Transverse colon (tissue), 4 donors: ENCODE measurements around the gene PRKCE. TPM values are rescaled to one million over a fixed set of nuclear protein-coding genes. Genes with fewer than 3 reads are reported as not detected.

Source experiments
- DNase-seq: peaks from one replicate; pipeline ENCODE4 v3.0.0-alpha.2; 2019
- H3K27ac ChIP-seq, 4 donors: fragments of 200-600 bp; sonication (generic); 2 replicates each; pipeline ENCODE4 v1.5.1; 2016 to 2018; ENCODE audit warnings: inconsistent platforms in 4 of 4
- H3K27me3 ChIP-seq: fragments of 200-600 bp; sonication (generic); 2 replicates; pipeline ENCODE4 v1.5.1; 2017; ENCODE audit warnings: inconsistent platforms
- H3K36me3 ChIP-seq, 4 donors: fragments of 200-600 bp; sonication (generic); 2 replicates each; pipeline ENCODE4 v1.5.1; 2017 to 2019; ENCODE audit warnings: inconsistent platforms in 4 of 4
- H3K4me1 ChIP-seq, 4 donors: fragments of 200-600 bp; sonication (generic); 2 replicates each; pipeline ENCODE4 v1.5.1; 2017 to 2020; ENCODE audit warnings: inconsistent platforms in 4 of 4
- H3K4me3 ChIP-seq, 4 donors: fragments of 200-600 bp; sonication (generic); 1 replicate in 1 of 4; 2 replicates in 3 of 4; pipeline versions ENCODE4 v1.5.1 to v1.6.1; 2017 to 2019; ENCODE audit warnings: inconsistent platforms in 4 of 4
- H3K9me3 ChIP-seq, 2 donors: fragments of 200-600 bp; sonication (generic); 2 replicates each; pipeline ENCODE4 v1.5.1; 2017 to 2019; ENCODE audit warnings: inconsistent platforms in 2 of 2
- CTCF ChIP-seq, 5 experiments: fragments of 200-600 bp in 3 of 5; fragments of 450-650 bp in 2 of 5; sonication (generic) in 3 of 5; IDR thresholded peaks; 1 replicate in 2 of 5; 2 replicates in 3 of 5; pipeline ENCODE4 v1.5.1; 2016 to 2017; ENCODE audit warnings: antibody characterized with exemption in 5 of 5, inconsistent platforms in 3 of 5, mild to moderate bottlenecking in 2 of 5, moderate library complexity in 1 of 5
- EP300 ChIP-seq: sonication (generic); formaldehyde crosslinking; IDR thresholded peaks from one replicate; pipeline ENCODE4 v1.6.1; 2017; ENCODE audit warnings: antibody characterized with exemption, low read depth
- POLR2A ChIP-seq: fragments of 450-650 bp; IDR thresholded peaks from one replicate; pipeline ENCODE4 v1.6.1; 2016; ENCODE audit warnings: antibody characterized with exemption, mild to moderate bottlenecking, moderate library complexity
- POLR2AphosphoS5 ChIP-seq, 3 donors: sonication (generic); formaldehyde crosslinking; IDR thresholded peaks; one replicate each; pipeline ENCODE4 v1.6.1; 2016; ENCODE audit warnings: antibody characterized with exemption in 3 of 3
- WGBS, 2 donors: methylation state at CpG; one replicate each; pipeline ENCODE4 v1.1.5; 2018; ENCODE audit warnings: low coverage in 1 of 2; 5-methylcytosine and 5-hydroxymethylcytosine counted together
- in situ Hi-C, 4 donors: fragments of 200-750 bp; cut with MboI; loops; one replicate each; pipeline versions ENCODE4 v1.15.0 to v1.15.1; 2017; ENCODE audit warnings: low sequenced_read_pairs in 3 of 4, low pct_ligation_motif_present in 1 of 4, low pct_unique_long_range_greater_than_20kb in 1 of 4
- intact Hi-C: fragments of 100-400 bp; cut with DNase I; formaldehyde crosslinking; loops from one replicate; pipeline ENCODE4 v1.15.1; 2023; ENCODE audit warnings: low total_unique reads
- total RNA-seq, 4 donors: library from RNA; depleted of rRNA; stranded (reverse); fragments of >200 nt; gene quantifications; one replicate each; pipeline ENCODE4 v1.1.0, GENCODE V29; 2016

Gene PRKCE
- total RNA-seq, 4 donors from 2014 or later = 8.6 to 20.6 (median 11.3) TPM

GRCh38 chr2:45994060-45994459 is 342.6 kb downstream of the PRKCE start:
- Histone ChIP-seq H3K4me1 (peaks cover 17 to 39% (median 26%) of the 10 kb centered on the region in 4 donors), H3K4me3 (no peak overlapping the region), H3K9me3 (no peaks in the 10 kb centered on the region), H3K27me3 (no peaks in the 10 kb centered on the region), H3K27ac (no peak overlapping the region), H3K36me3 (no peaks in the 10 kb centered on the region)
- DNase-seq = no peak
- no peak for TF ChIP-seq EP300
- TF ChIP-seq POLR2AphosphoS5 (IDR thresholded peaks at IDR 0.05) = no peak
- TF ChIP-seq CTCF (IDR thresholded peaks at IDR 0.05) = no peak
- no peak for TF ChIP-seq POLR2A
- WGBS, 2 donors = 82% methylated on average over 3 of the region's 3 CpGs; no CpG with 5 or more reads in 1 of the 2 donors
- intact Hi-C loops = loop anchor here (10.0 kb wide), 1 partner anchor 381 kb away; no protein-coding TSS in a partner anchor
- in situ Hi-C loops = loop anchor here in 2 of 4 donors (10.0 to 25.0 kb wide), 2 partner anchors 461 to 643 kb away; no protein-coding TSS in a partner anchor

GRCh38 chr2:46000660-46001059 is 349.2 kb downstream of the PRKCE start:
- TF ChIP-seq POLR2A (no peak), POLR2AphosphoS5 (IDR thresholded peaks at IDR 0.05) (no peak), CTCF (IDR thresholded peaks at IDR 0.05) (no peak), EP300 (no peak)
- Histone ChIP-seq H3K4me3 (no peak overlapping the region), H3K27ac (peak overlapping the region in 3 of 4 donors; percentile 11 to 64 (median 64)), H3K4me1 (peaks cover 5 to 22% (median 10%) of the 10 kb centered on the region in 4 donors), H3K9me3 (no peaks in the 10 kb centered on the region), H3K27me3 (no peaks in the 10 kb centered on the region), H3K36me3 (peaks cover 0 to 8% (median 0%) of the 10 kb centered on the region in 4 donors)
- in situ Hi-C loops (loop anchor here in 2 of 4 donors (25.0 kb wide), 1 partner anchor 362 kb away; no protein-coding TSS in a partner anchor), intact Hi-C loops (no loop called here)
- no peak for DNase-seq
- 80 to 90% methylated on average over 1 to 5 of the region's 5 CpGs for WGBS, 2 donors

- in situ Hi-C loops (loop anchor here in 2 of 4 donors (25.0 kb wide), 1 partner anchor 361 kb away; no protein-coding TSS in a partner anchor), intact Hi-C loops (no loop called here)
- Histone ChIP-seq H3K9me3 (no peaks in the 10 kb centered on the region), H3K27me3 (no peaks in the 10 kb centered on the region), H3K27ac (peak overlapping the region; percentile 50 to 67 (median 64)), H3K4me1 (peaks cover 5 to 22% (median 10%) of the 10 kb centered on the region in 4 donors), H3K4me3 (no peak overlapping the region), H3K36me3 (peaks cover 0 to 8% (median 0%) of the 10 kb centered on the region in 4 donors)
- 86 to 90% methylated on average over 7 of the region's 7 CpGs for WGBS, 2 donors
- DNase-seq = no peak
- no peak for TF ChIP-seq EP300
- no peak for TF ChIP-seq POLR2AphosphoS5 (IDR thresholded peaks at IDR 0.05)
- TF ChIP-seq POLR2A = no peak
- TF ChIP-seq CTCF (IDR thresholded peaks at IDR 0.05) = no peak
These were observed 349.8 kb downstream of the PRKCE start for GRCh38 chr2:46001290-46001689.

- H3K4me1 ChIP-seq = peaks cover 5 to 22% (median 10%) of the 10 kb centered on the region in 4 donors
- no peaks in the 10 kb centered on the region for H3K9me3 ChIP-seq
- intact Hi-C loops (no loop called here), in situ Hi-C loops (loop anchor here in 2 of 4 donors (25.0 kb wide), 1 partner anchor 360 kb away; no protein-coding TSS in a partner anchor)
- 63 to 72% methylated on average over 3 to 8 of the region's 8 CpGs for WGBS, 2 donors
- H3K4me3 ChIP-seq = no peak overlapping the region
- DNase-seq = no peak
- H3K36me3 ChIP-seq = peaks cover 0 to 8% (median 0%) of the 10 kb centered on the region in 4 donors
- TF ChIP-seq EP300 = no peak
- TF ChIP-seq POLR2AphosphoS5 (IDR thresholded peaks at IDR 0.05) = peak in 2 of 3 donors; percentile 11 to 42
- H3K27me3 ChIP-seq = no peaks in the 10 kb centered on the region
- peak overlapping the region; percentile 50 to 67 (median 64) for H3K27ac ChIP-seq
These were observed 350.4 kb downstream of the PRKCE start for GRCh38 chr2:46001741-46002506.
